ENCODE results near the gene BRSK1. TPM values are rescaled to one million over a fixed set of nuclear protein-coding genes. Genes with fewer than 3 reads are reported as not detected.
"Not testable (repeated sequence)": the region's sequence is repeated elsewhere in the genome, so short reads cannot be mapped to it uniquely, and the experiment has no call there.

BRSK1 gene
- total and polyA plus RNA-seq, 2 donors (not counting 1 experiment from before 2014, with no cell fraction given): 5.1 TPM

DNA sequence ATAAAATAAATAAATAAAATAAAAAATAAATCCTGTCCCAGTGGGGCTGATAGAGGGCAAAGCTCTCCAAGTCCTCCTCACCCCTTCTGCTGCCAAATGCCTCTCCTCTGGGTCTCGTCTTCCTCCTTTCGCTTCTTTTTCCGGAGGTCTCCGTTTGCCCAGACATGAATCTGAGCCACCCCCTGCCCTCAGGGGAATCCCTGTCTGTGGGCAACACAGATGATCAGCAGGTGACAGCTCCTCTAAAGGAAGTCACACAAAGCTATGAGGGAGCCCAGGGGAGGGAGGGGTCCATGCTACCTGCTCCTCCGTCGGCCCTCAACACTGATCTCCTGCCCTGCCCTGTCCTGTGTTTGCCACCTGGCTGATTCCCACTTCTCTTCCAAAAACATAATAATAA is 40.9 kb downstream of the BRSK1 start:
- Histone ChIP-seq H3K4me3 (replicated peaks in 1 of 4; ENCODE audit: control extremely low read depth in 1 of 4, insufficient read depth in 1 of 4, low read depth in 3 of 4, low read length in 4 of 4) (no peak overlapping the region), H3K79me2 (ENCODE audit: control insufficient read depth, insufficient read depth, low read length) (no peaks in the 10 kb centered on the region), H2AFZ (ENCODE audit: low read length) (no peak overlapping the region), H3K9me3 (ENCODE audit: control insufficient read depth, insufficient read depth, low read depth, low read length) (no peaks in the 10 kb centered on the region), H3K27ac (ENCODE audit: insufficient read depth, low read length) (no peak overlapping the region), H3K4me2 (ENCODE audit: extremely low read depth, insufficient read depth, low read length) (no peak overlapping the region), H3K36me3 (ENCODE audit: control insufficient read depth, insufficient read depth, low read length) (no peaks in the 10 kb centered on the region), H4K20me1 (ENCODE audit: control insufficient read depth, extremely low read depth, insufficient read depth, low read length) (no peaks in the 10 kb centered on the region), H3K9ac (ENCODE audit: insufficient read depth, low read length) (no peak overlapping the region), H3K27me3 (ENCODE audit: control insufficient read depth, insufficient read depth, low read length) (peaks cover 5% of the 10 kb centered on the region), H3K4me1 (ENCODE audit: control insufficient read depth, extremely low read depth, insufficient read depth, low read length) (no peaks in the 10 kb centered on the region)
- TF ChIP-seq, protein P1, sequence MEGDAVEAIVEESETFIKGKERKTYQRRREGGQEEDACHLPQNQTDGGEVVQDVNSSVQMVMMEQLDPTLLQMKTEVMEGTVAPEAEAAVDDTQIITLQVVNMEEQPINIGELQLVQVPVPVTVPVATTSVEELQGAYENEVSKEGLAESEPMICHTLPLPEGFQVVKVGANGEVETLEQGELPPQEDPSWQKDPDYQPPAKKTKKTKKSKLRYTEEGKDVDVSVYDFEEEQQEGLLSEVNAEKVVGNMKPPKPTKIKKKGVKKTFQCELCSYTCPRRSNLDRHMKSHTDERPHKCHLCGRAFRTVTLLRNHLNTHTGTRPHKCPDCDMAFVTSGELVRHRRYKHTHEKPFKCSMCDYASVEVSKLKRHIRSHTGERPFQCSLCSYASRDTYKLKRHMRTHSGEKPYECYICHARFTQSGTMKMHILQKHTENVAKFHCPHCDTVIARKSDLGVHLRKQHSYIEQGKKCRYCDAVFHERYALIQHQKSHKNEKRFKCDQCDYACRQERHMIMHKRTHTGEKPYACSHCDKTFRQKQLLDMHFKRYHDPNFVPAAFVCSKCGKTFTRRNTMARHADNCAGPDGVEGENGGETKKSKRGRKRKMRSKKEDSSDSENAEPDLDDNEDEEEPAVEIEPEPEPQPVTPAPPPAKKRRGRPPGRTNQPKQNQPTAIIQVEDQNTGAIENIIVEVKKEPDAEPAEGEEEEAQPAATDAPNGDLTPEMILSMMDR (conservative IDR thresholded peaks at IDR 0.05 in 1 of 2, IDR thresholded peaks at IDR 0.05 in 1 of 2; ENCODE audit: low read depth in 1 of 2, low read length in 2 of 2): no peak
- no peak for TF ChIP-seq EZH2 (IDR thresholded peaks at IDR 0.05; ENCODE audit: low read length, missing control alignments)
- DNase-seq (ENCODE audit: low read depth in 2 of 2): no peak

DNA sequence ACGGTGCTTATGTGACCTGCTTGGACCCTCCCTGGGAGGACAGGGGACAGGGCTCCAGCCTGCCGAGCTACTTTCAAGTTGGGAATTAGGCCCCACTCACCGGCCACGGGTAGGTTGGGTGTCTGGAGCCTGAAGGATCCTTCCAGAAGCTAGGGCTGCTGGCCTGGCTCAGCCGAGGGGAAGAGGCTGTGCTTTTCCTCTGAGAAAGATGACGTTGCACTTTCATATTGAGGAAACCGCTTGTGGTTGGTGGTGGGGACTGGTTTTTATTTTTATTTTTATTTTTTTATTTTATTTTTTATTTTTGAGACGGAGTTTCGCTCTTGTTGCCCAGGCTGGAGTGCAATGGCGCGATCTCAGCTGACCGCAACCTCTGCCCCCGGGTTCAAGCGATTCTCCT is 41.4 kb downstream of the BRSK1 start, which contains the start of gene TMEM150B:
Gene TMEM150B (minus strand): TSS at position 170 of the 400 bp plus-strand sequence. CDS start 4,305 bp downstream, outside the sequence.
- Histone ChIP-seq H2AFZ (ENCODE audit: low read length) (no peak within 1 kb of the TSS), H3K4me2 (ENCODE audit: extremely low read depth, insufficient read depth, low read length) (no peak within 1 kb of the TSS), H3K4me3 (replicated peaks in 1 of 4; ENCODE audit: control extremely low read depth in 1 of 4, insufficient read depth in 1 of 4, low read depth in 3 of 4, low read length in 4 of 4) (no peak within 1 kb of the TSS), H3K9ac (ENCODE audit: insufficient read depth, low read length) (no peak within 1 kb of the TSS), H3K36me3 (ENCODE audit: control insufficient read depth, insufficient read depth, low read length) (no peaks in the 10 kb centered on the region), H3K27me3 (ENCODE audit: control insufficient read depth, insufficient read depth, low read length) (peaks cover 2% of the 10 kb centered on the region), H3K79me2 (ENCODE audit: control insufficient read depth, insufficient read depth, low read length) (no peaks in the 10 kb centered on the region), H3K9me3 (ENCODE audit: control insufficient read depth, insufficient read depth, low read depth, low read length) (no peaks in the 10 kb centered on the region), H3K27ac (ENCODE audit: insufficient read depth, low read length) (no peak within 1 kb of the TSS), H3K4me1 (ENCODE audit: control insufficient read depth, extremely low read depth, insufficient read depth, low read length) (no peaks in the 10 kb centered on the region), H4K20me1 (ENCODE audit: control insufficient read depth, extremely low read depth, insufficient read depth, low read length) (no peaks in the 10 kb centered on the region)
- TF ChIP-seq, protein P1 (conservative IDR thresholded peaks at IDR 0.05 in 1 of 2, IDR thresholded peaks at IDR 0.05 in 1 of 2; ENCODE audit: low read depth in 1 of 2, low read length in 2 of 2): no peak
- no peak for TF ChIP-seq EZH2 (IDR thresholded peaks at IDR 0.05; ENCODE audit: low read length, missing control alignments)
- DNase-seq (ENCODE audit: low read depth in 2 of 2): no peak

DNA sequence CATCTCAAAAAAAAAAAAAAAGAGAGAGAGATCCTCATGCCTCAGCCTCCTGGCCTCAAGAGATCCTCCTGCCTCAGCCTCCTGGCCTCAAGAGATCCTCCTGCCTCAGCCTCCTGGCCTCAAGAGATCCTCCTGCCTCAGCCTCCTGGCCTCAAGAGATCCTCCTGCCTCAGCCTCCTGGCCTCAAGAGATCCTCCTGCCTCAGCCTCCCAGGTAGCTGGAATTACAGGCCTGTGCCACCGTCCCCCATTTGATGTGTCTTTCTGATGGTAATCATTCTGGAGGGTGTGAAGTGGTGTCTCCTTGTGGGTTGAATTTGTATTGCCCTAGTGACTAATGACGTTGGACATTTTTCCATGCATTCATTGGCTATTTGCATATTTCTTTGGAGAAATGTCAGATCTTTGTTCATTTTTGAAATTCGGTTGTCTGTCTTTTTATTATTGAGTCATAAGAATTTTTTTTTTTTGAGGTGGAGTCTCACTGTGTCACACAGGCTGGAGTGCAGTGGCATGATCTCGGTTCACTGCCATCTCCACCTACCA is 45.0 kb downstream of the BRSK1 start:
- not testable (repeated sequence) for H3K4me2 ChIP-seq (ENCODE audit: extremely low read depth, insufficient read depth, low read length); H3K4me1 ChIP-seq (ENCODE audit: control insufficient read depth, extremely low read depth, insufficient read depth, low read length); H3K79me2 ChIP-seq (ENCODE audit: control insufficient read depth, insufficient read depth, low read length); DNase-seq (ENCODE audit: low read depth in 2 of 2); H3K4me3 ChIP-seq (replicated peaks in 1 of 4; ENCODE audit: control extremely low read depth in 1 of 4, insufficient read depth in 1 of 4, low read depth in 3 of 4, low read length in 4 of 4); H3K9me3 ChIP-seq (ENCODE audit: control insufficient read depth, insufficient read depth, low read depth, low read length); H2AFZ ChIP-seq (ENCODE audit: low read length); H4K20me1 ChIP-seq (ENCODE audit: control insufficient read depth, extremely low read depth, insufficient read depth, low read length); H3K27me3 ChIP-seq (ENCODE audit: control insufficient read depth, insufficient read depth, low read length); H3K36me3 ChIP-seq (ENCODE audit: control insufficient read depth, insufficient read depth, low read length); H3K9ac ChIP-seq (ENCODE audit: insufficient read depth, low read length); H3K27ac ChIP-seq (ENCODE audit: insufficient read depth, low read length)

DNA sequence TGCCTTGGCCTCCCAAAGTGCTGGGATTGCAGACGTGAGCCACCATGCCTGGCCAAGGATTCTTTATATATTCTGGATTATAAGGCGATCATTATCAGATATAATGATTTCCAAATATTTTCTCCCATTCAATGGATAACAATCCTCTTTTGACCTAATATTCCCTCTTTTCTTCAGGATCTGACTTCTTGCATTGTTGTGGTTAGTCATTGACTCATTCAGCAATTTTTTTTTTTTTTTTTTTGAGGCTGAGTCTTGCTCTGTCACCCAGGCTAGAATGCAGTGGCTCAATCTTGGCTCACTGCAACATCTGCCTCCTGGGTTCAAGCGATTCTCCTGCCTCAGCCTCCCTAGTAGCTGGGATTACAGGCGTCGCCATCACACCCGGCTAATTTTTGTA is 46.0 kb downstream of the BRSK1 start:
- DNase-seq (ENCODE audit: low read depth in 2 of 2): peak in 1 of 2 donors; percentile 58
- H3K27me3 ChIP-seq (ENCODE audit: control insufficient read depth, insufficient read depth, low read length); H3K4me2 ChIP-seq (ENCODE audit: extremely low read depth, insufficient read depth, low read length); H3K4me1 ChIP-seq (ENCODE audit: control insufficient read depth, extremely low read depth, insufficient read depth, low read length); H3K9me3 ChIP-seq (ENCODE audit: control insufficient read depth, insufficient read depth, low read depth, low read length); H2AFZ ChIP-seq (ENCODE audit: low read length); H3K27ac ChIP-seq (ENCODE audit: insufficient read depth, low read length); H3K4me3 ChIP-seq (replicated peaks in 1 of 4; ENCODE audit: control extremely low read depth in 1 of 4, insufficient read depth in 1 of 4, low read depth in 3 of 4, low read length in 4 of 4); H3K9ac ChIP-seq (ENCODE audit: insufficient read depth, low read length); H3K36me3 ChIP-seq (ENCODE audit: control insufficient read depth, insufficient read depth, low read length); H4K20me1 ChIP-seq (ENCODE audit: control insufficient read depth, extremely low read depth, insufficient read depth, low read length); H3K79me2 ChIP-seq (ENCODE audit: control insufficient read depth, insufficient read depth, low read length): not testable (repeated sequence)

Measured in fibroblast of lung (primary cell).